GM13977 (cell line): ENCODE results near the gene MBTPS2.

Source experiments
- DNase-seq: peaks from one replicate; pipeline ENCODE4 v3.0.0; 2012; ENCODE audit warnings: low spot score
- in situ Hi-C: fragments of 300-500 bp; cut with MboI; formaldehyde crosslinking; loops from one replicate; pipeline ENCODE4 v1.12.0; 2022; ENCODE audit warnings: low sequenced_read_pairs, low pct_unique_long_range_greater_than_20kb, mixed read lengths, inconsistent platforms; ENCODE audit not compliant: unreplicated experiment
- TF ChIP-seq, protein P1 (sequence below): IDR thresholded peaks from 2 replicates; pipeline ENCODE4 v1.5.1; 2012; ENCODE audit warnings: mild to moderate bottlenecking, control low read depth; ENCODE audit not compliant: insufficient read depth; ENCODE audit errors: extremely low read depth, missing control alignments

The MBTPS2 gene

DNA sequence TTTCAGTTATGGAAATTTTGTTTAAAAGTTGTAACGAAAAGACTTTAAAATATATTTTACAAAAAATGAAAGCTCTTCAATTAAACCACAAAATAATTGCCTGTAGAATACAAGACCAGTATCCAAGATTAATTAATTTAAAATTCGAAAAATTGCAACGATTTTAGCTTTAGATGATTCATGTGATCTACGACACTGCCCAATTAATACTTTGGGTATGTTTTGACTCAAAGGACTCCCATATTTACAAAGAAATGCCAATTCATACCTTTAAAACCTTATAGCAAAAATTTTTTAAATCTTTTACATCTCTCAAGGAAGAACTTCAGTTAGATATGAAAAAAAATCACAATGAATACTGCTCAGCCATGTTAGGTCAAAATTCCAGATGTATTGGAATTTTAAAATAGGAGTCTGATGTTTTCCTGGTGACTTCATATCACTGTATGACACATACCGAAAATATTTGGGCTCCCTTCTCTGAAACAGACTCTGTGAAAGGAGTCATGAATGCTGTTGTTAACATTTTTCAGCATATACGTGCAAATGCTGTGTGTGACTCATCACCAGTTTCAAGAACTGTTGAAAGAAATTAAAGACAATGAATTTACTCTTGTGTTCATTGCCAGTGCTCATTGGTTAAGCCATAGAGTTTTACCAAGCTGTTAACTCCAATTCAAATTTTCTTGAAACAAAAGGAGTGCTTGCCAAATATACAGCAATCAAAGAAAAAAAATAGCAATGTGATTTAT, 87.3 kb downstream of the MBTPS2 start:
- in situ Hi-C loops: no loop called here
- no peak for DNase-seq
- TF ChIP-seq, protein P1, sequence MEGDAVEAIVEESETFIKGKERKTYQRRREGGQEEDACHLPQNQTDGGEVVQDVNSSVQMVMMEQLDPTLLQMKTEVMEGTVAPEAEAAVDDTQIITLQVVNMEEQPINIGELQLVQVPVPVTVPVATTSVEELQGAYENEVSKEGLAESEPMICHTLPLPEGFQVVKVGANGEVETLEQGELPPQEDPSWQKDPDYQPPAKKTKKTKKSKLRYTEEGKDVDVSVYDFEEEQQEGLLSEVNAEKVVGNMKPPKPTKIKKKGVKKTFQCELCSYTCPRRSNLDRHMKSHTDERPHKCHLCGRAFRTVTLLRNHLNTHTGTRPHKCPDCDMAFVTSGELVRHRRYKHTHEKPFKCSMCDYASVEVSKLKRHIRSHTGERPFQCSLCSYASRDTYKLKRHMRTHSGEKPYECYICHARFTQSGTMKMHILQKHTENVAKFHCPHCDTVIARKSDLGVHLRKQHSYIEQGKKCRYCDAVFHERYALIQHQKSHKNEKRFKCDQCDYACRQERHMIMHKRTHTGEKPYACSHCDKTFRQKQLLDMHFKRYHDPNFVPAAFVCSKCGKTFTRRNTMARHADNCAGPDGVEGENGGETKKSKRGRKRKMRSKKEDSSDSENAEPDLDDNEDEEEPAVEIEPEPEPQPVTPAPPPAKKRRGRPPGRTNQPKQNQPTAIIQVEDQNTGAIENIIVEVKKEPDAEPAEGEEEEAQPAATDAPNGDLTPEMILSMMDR: no peak

GRCh38 chrX:21929209-21929608, 89.8 kb downstream of the MBTPS2 start:
- in situ Hi-C loops: no loop called here

GRCh38 chrX:21930986-21931385, 91.6 kb downstream of the MBTPS2 start:
- in situ Hi-C loops: no loop called here
- DNase-seq: no peak
- TF ChIP-seq, protein P1: no peak

More at GRCh38 chrX:21929209-21929608, 89.8 kb downstream of the MBTPS2 start:
- TF ChIP-seq, protein P1: no peak
- no peak for DNase-seq

- TF ChIP-seq, protein P1: no peak
- no peak for DNase-seq
- in situ Hi-C loops: no loop called here
Observed at GRCh38 chrX:21932292-21933002, 93.0 kb downstream of the MBTPS2 start.

DNA sequence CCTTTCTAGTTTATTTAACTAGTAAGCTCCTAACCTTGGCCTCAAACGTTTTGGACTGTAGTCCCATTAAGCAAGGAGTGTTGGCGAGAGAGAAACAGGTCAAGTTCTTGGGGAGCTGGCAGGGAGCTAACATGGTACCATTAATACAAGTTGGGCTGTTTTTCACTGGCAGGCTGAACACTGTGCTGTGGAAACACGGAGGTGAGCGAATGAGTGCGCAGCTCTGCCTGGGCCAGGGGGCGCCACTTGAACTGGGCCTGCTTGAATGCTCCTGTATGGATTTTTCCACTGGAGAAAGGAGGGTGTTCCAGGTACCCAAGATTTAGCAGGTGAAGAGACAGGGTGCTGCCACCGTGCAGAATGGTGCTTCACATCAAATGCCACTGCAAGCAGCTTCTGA, 93.7 kb downstream of the MBTPS2 start:
- in situ Hi-C loops: no loop called here
- no peak for DNase-seq
- TF ChIP-seq, protein P1: no peak

GRCh38 chrX:21934414-21934813, 95.0 kb downstream of the MBTPS2 start:
- DNase-seq: no peak
- in situ Hi-C loops: no loop called here
- TF ChIP-seq, protein P1: no peak
